H1 (cell line): Measurements from ENCODE around the gene VASH1. TPM values are rescaled to one million over a fixed set of nuclear protein-coding genes. Genes with fewer than 3 reads are reported as not detected.

Experiments used
- CBX5 ChIP-seq: fragments of 300-800, 300-1000 bp; sonication (generic); IDR thresholded peaks from 2 replicates; pipeline ENCODE4 v1.7.1; 2016; ENCODE audit warnings: antibody characterized with exemption, low read length, low read depth
- FOSL1 ChIP-seq: IDR thresholded peaks from 2 replicates; pipeline ENCODE4 v1.6.1; 2011; ENCODE audit warnings: mild to moderate bottlenecking, low read depth, low read length, moderate library complexity; ENCODE audit not compliant: insufficient read depth
- HDAC6 ChIP-seq: IDR thresholded peaks from one replicate; pipeline ENCODE4 v1.7.1; 2012; ENCODE audit warnings: low read depth, mild to moderate bottlenecking, inconsistent platforms, low read length, moderate library complexity
- KDM5A ChIP-seq: fragments of 200-600 bp; IDR thresholded peaks from 2 replicates; pipeline ENCODE4 v1.7.1; 2012; ENCODE audit warnings: mild to moderate bottlenecking, low read length, inconsistent platforms, mixed read lengths
- POLR2AphosphoS5 ChIP-seq: IDR thresholded peaks from 2 replicates; pipeline ENCODE4 v1.6.1; 2011; ENCODE audit warnings: low read depth, low read length
- TEAD4 ChIP-seq: IDR thresholded peaks from 2 replicates; pipeline ENCODE4 v1.6.1; 2012; ENCODE audit warnings: low read depth, low read length, inconsistent platforms, mixed read lengths
- polyA plus RNA-seq, 7 experiments: library from polyadenylated mRNA; depleted of rRNA in 3 of 7; stranded (reverse) in 5 of 7; unstranded in 2 of 7; fragments of >200 nt in 5 of 7; fragments of 200-250 nt in 2 of 7; gene quantifications; 1 replicate in 5 of 7; 2 replicates in 1 of 7; 4 replicates in 1 of 7; pipeline versions ENCODE4 v1.2.1 to v1.2.3, GENCODE V29; 2011 to 2013; ENCODE audit warnings: missing spikeins in 2 of 7, mixed read lengths in 2 of 7
- total RNA-seq: library from RNA; stranded (reverse); fragmentation: NEBNext Ultra II Directional; extraction: Animal tissue kit (Norgen Biotek cat#: 25700); gene quantifications from 2 replicates; pipeline ENCODE4 v1.2.1, GENCODE V29; 2021

VASH1 gene
- total and polyA plus RNA-seq, 2 of the 8 experiments (the other 6 are each of a cell fraction or from before 2014, with no cell fraction given) = 3.1 to 6.4 TPM

- TF ChIP-seq FOSL1 (no peak), TEAD4 (no peak), CBX5 (no peak), POLR2AphosphoS5 (no peak), HDAC6 (no peak), KDM5A (no peak)
Measured at GRCh38 chr14:76812093-76812421, 50.8 kb downstream of the VASH1 start (continued).
